MCF 10A (cell line): ENCODE results near the gene LNPEP. TPM values are rescaled to one million over a fixed set of nuclear protein-coding genes. Genes with fewer than 3 reads are reported as not detected.

ENCODE experiments used
- BruUV-seq: library from RNA; stranded (reverse); fragments of 400-500 nt; replicated peaks from 2 replicates; lab custom pipeline; 2021; lab: Mats Ljungman, UMichigan
- CTCF ChIA-PET: fragments of 300-600 bp; sonication (Branson Sonifier 250); formaldehyde crosslinking; extraction: SDS; loops from one replicate; lab custom pipeline; 2021; ENCODE audit warnings: antibody characterized with exemption, inconsistent platforms; lab: Yijun Ruan, JAX
- POLR2A ChIA-PET: fragments of 300-600, 350-650 bp; sonication (Branson Sonifier 250); formaldehyde crosslinking; extraction: SDS; loops from one replicate; lab custom pipeline; 2020; ENCODE audit warnings: antibody characterized with exemption, inconsistent platforms; lab: Yijun Ruan, JAX
- DNase-seq: peaks from one replicate; pipeline ENCODE4 v3.0.0-alpha.2; 2018; ENCODE audit not compliant: unreplicated experiment
- H3K27ac Mint-ChIP-seq: one replicate; pipeline ENCODE4 v1.8.0; 2022; ENCODE audit warnings: mild to moderate bottlenecking, low read depth, mixed read lengths; ENCODE audit not compliant: unreplicated experiment
- H3K27me3 Mint-ChIP-seq: one replicate; pipeline ENCODE4 v1.8.0; 2022; ENCODE audit warnings: mixed read lengths; ENCODE audit not compliant: insufficient read depth, unreplicated experiment
- H3K36me3 Mint-ChIP-seq: one replicate; pipeline ENCODE4 v1.8.0; 2022; ENCODE audit warnings: mild to moderate bottlenecking, moderate library complexity, mixed read lengths; ENCODE audit not compliant: insufficient read depth, unreplicated experiment
- H3K4me1 Mint-ChIP-seq: one replicate; pipeline ENCODE4 v1.8.0; 2022; ENCODE audit warnings: mixed read lengths; ENCODE audit not compliant: insufficient read depth, unreplicated experiment
- H3K4me3 Mint-ChIP-seq: one replicate; pipeline ENCODE4 v1.8.0; 2022; ENCODE audit warnings: mild to moderate bottlenecking, moderate library complexity, mixed read lengths; ENCODE audit not compliant: unreplicated experiment
- H3K9me3 Mint-ChIP-seq: one replicate; pipeline ENCODE4 v1.8.0; 2022; ENCODE audit warnings: mixed read lengths; ENCODE audit not compliant: unreplicated experiment
- intact Hi-C: fragments of 100-400 bp; cut with micrococcal nuclease; formaldehyde crosslinking; loops from 2 replicates; pipeline ENCODE4 v1.14.1; 2022
- total RNA-seq: library from RNA; stranded (reverse); gene quantifications from 2 replicates; pipeline ENCODE4 v1.2.3, GENCODE V29; 2022
- TF ChIP-seq, protein P1 (sequence below): fragments of 200-600 bp; IDR thresholded peaks from one replicate; pipeline ENCODE4 v1.8.0; 2022; ENCODE audit warnings: antibody characterized with exemption, mild to moderate bottlenecking; ENCODE audit not compliant: unreplicated experiment

The LNPEP gene
- total RNA-seq, 1 experiment from 2014 or later, result 26.4 TPM

DNA sequence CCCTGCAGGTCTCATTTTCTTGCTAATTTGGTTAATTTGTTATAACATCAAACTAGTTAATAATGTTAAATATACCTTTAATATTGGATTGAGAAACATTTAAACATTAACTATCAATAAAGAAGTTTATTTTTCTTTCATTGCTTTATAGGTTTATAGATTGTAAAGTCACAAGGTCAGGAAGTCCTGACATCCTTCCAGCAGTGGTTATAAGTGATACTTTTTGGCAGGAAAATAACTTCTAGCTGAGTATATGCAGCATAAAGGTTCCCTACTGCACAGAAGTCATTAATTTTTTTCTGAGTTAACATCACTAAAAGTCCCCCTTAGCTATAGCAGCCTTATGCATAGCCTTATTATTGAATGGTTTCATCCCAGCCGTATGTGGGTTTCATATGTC, 85.5 kb downstream of the LNPEP start:
- no peaks in the 10 kb centered on the region for H3K4me1 Mint-ChIP-seq
- CTCF ChIA-PET, result interaction anchor here (0.6 to 1.9 kb wide), 6 partner anchors 24 to 1750 kb away, joined by 3 to 6 read pairs (median 4); partner anchors contain the start of gene LIX1
- TF ChIP-seq, protein P1, sequence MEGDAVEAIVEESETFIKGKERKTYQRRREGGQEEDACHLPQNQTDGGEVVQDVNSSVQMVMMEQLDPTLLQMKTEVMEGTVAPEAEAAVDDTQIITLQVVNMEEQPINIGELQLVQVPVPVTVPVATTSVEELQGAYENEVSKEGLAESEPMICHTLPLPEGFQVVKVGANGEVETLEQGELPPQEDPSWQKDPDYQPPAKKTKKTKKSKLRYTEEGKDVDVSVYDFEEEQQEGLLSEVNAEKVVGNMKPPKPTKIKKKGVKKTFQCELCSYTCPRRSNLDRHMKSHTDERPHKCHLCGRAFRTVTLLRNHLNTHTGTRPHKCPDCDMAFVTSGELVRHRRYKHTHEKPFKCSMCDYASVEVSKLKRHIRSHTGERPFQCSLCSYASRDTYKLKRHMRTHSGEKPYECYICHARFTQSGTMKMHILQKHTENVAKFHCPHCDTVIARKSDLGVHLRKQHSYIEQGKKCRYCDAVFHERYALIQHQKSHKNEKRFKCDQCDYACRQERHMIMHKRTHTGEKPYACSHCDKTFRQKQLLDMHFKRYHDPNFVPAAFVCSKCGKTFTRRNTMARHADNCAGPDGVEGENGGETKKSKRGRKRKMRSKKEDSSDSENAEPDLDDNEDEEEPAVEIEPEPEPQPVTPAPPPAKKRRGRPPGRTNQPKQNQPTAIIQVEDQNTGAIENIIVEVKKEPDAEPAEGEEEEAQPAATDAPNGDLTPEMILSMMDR, result no peak
- no peak overlapping the region for H3K4me3 Mint-ChIP-seq
- intact Hi-C loops, result no loop called here
- peaks cover 35% of the 10 kb centered on the region for H3K36me3 Mint-ChIP-seq
- H3K27me3 Mint-ChIP-seq, result no peaks in the 10 kb centered on the region
- H3K27ac Mint-ChIP-seq, result no peak overlapping the region
- no TSS peak for BruUV-seq
- POLR2A ChIA-PET, result interaction anchor here (0.6 kb wide), 1 partner anchor 1412 kb away, joined by 3 read pairs; no protein-coding TSS in a partner anchor
- H3K9me3 Mint-ChIP-seq, result no peaks in the 10 kb centered on the region
- DNase-seq, result no peak

DNA sequence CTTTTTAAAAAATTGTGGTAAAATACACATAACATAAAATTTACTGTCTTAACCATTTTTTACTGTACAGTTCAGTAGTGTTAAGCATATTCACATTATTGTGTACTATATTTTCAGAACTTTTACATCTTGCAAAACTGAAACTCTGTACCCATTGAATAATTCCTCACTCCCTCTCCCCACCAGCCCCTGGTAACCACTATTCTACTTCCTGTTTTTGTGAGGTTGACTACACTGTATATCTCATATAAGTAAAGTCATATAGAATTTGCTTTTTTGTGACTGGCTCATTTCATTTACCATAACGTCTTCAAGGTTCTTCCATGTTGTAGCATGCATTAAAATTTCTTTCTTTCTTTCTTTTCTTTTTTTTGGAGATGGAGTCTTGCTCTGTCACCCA, 87.0 kb downstream of the LNPEP start:
- H3K4me3 Mint-ChIP-seq, result no peak overlapping the region
- intact Hi-C loops, result no loop called here
- ChIA-PET CTCF (no interaction called here), POLR2A (no interaction called here)
- no TSS peak for BruUV-seq
- H3K36me3 Mint-ChIP-seq, result peaks cover 42% of the 10 kb centered on the region
- no peak overlapping the region for H3K27ac Mint-ChIP-seq
- TF ChIP-seq, protein P1, result no peak
- H3K9me3 Mint-ChIP-seq, result no peaks in the 10 kb centered on the region
- H3K27me3 Mint-ChIP-seq, result no peaks in the 10 kb centered on the region
- no peaks in the 10 kb centered on the region for H3K4me1 Mint-ChIP-seq
- no peak for DNase-seq

DNA sequence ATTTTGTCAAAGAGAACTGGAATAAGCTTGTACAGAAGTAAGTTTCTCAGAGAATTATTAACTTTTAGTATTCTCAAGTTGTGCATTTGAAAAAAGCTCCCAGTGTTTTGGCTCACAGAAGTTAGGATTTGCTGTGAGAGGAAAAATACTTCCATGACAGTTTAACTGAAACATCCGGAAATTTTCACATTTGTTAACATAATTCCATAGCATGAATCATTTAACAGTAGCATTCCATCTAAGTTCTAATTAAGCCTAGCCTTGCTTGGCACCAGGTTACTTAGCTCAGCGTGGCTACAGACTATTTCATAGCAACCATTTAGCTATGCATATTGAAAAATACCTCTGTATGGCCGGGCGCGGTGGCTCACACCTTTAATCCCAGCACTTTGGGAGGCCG, 90.8 kb downstream of the LNPEP start:
- peaks cover 74% of the 10 kb centered on the region for H3K36me3 Mint-ChIP-seq
- TF ChIP-seq, protein P1, result no peak
- CTCF ChIA-PET, result interaction anchor here (0.7 to 1.0 kb wide), 2 partner anchors 115 to 1744 kb away, joined by 3 read pairs; no protein-coding TSS in a partner anchor
- H3K4me3 Mint-ChIP-seq, result no peak overlapping the region
- DNase-seq, result no peak
- no peaks in the 10 kb centered on the region for H3K4me1 Mint-ChIP-seq
- no peaks in the 10 kb centered on the region for H3K27me3 Mint-ChIP-seq
- no peak overlapping the region for H3K27ac Mint-ChIP-seq
- POLR2A ChIA-PET, result no interaction called here
- no TSS peak for BruUV-seq
- intact Hi-C loops, result no loop called here
- H3K9me3 Mint-ChIP-seq, result no peaks in the 10 kb centered on the region

DNA sequence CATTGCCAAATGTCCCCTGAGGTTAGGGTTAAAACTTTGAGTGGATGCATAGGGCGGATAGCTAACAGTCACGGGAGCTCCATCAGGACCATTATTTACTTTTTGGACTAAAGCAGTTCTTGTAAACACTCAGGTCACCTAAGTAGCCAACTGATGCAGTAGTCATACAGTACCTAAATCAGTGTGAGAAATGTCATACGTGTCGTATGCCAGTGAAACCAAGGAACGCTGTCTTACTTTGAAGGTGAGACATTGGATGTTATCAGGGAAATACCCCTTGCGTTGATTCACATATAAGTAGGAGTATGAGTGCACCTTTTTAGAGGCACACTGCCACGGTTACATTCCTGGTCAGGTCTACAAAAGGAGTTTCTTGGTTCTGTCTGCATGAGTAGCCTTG, 101.9 kb downstream of the LNPEP start:
- Mint-ChIP-seq H3K36me3 (no peaks in the 10 kb centered on the region), H3K9me3 (no peaks in the 10 kb centered on the region), H3K27me3 (no peaks in the 10 kb centered on the region), H3K4me1 (no peaks in the 10 kb centered on the region), H3K27ac (no peak overlapping the region), H3K4me3 (no peak overlapping the region)
- CTCF ChIA-PET, result interaction anchor here (1.2 kb wide), 1 partner anchor 169 kb away, joined by 3 read pairs; no protein-coding TSS in a partner anchor
- no TSS peak for BruUV-seq
- POLR2A ChIA-PET, result no interaction called here
- no peak for DNase-seq
- intact Hi-C loops, result no loop called here
- TF ChIP-seq, protein P1, result no peak
